Neural progenitor cell (in vitro differentiated cells): ENCODE data around the gene TPBG. TPM values are rescaled to one million over a fixed set of nuclear protein-coding genes. Genes with fewer than 3 reads are reported as not detected.
A peak's percentile ranks its signal among the peaks of the same experiment; 100 is the strongest.

Experiments
- DNase-seq: peaks from one replicate; pipeline ENCODE4 v3.0.0-alpha.2; 2016; ENCODE audit warnings: low spot score
- H2AFZ ChIP-seq: fragments of 200-600 bp; sonication (generic); replicated peaks from 2 replicates; pipeline ENCODE4 v1.6.1; 2016; ENCODE audit warnings: antibody characterized with exemption
- H3F3A ChIP-seq: fragments of 200-600 bp; sonication (generic); 2 replicates; pipeline ENCODE4 v1.6.1; 2016; ENCODE audit warnings: antibody characterized with exemption, low read depth
- H3K27ac ChIP-seq: fragments of 200-600 bp; sonication (generic); 2 replicates; pipeline ENCODE4 v1.5.1; 2016; ENCODE audit warnings: mild to moderate bottlenecking
- H3K27me3 ChIP-seq: fragments of 200-600 bp; sonication (generic); 2 replicates; pipeline ENCODE4 v1.6.1; 2016; ENCODE audit warnings: mild to moderate bottlenecking, moderate library complexity
- H3K36me3 ChIP-seq: fragments of 200-600 bp; sonication (generic); 2 replicates; pipeline ENCODE4 v1.5.1; 2016
- H3K4me1 ChIP-seq: fragments of 200-600 bp; sonication (generic); 2 replicates; pipeline ENCODE4 v1.6.1; 2016; ENCODE audit warnings: mixed run types
- H3K4me2 ChIP-seq: fragments of 200-600 bp; sonication (generic); 2 replicates; pipeline ENCODE4 v1.6.1; 2016
- H3K4me3 ChIP-seq: fragments of 200-600 bp; sonication (generic); 2 replicates; pipeline ENCODE4 v1.5.1; 2016
- H3K79me2 ChIP-seq: fragments of 200-600 bp; sonication (generic); 2 replicates; pipeline ENCODE4 v1.6.1; 2016; ENCODE audit warnings: low read depth
- H3K9ac ChIP-seq: fragments of 200-600 bp; sonication (generic); 2 replicates; pipeline ENCODE4 v1.6.1; 2016
- H3K9me3 ChIP-seq: fragments of 200-600 bp; sonication (generic); 2 replicates; pipeline ENCODE4 v1.5.1; 2016; ENCODE audit warnings: low read depth
- H4K20me1 ChIP-seq: fragments of 200-600 bp; sonication (generic); 2 replicates; pipeline ENCODE4 v1.6.1; 2016; ENCODE audit warnings: low read depth
- H3K27ac Mint-ChIP-seq: 3 replicates; pipeline ENCODE4 v1.8.0; 2021; ENCODE audit warnings: mixed read lengths
- H3K27me3 Mint-ChIP-seq: 2 replicates; pipeline ENCODE4 v1.8.0; 2022; ENCODE audit warnings: low read depth, mild to moderate bottlenecking, inconsistent platforms, moderate library complexity, mixed read lengths; ENCODE audit not compliant: insufficient read depth
- H3K36me3 Mint-ChIP-seq: 3 replicates; pipeline ENCODE4 v1.8.0; 2021; ENCODE audit warnings: mixed read lengths
- H3K4me1 Mint-ChIP-seq: 3 replicates; pipeline ENCODE4 v1.8.0; 2021; ENCODE audit warnings: mixed read lengths
- H3K4me3 Mint-ChIP-seq: 3 replicates; pipeline ENCODE4 v1.8.0; 2021; ENCODE audit warnings: mild to moderate bottlenecking, moderate library complexity, mixed read lengths
- H3K9me3 Mint-ChIP-seq: 3 replicates; pipeline ENCODE4 v1.8.0; 2020; ENCODE audit warnings: mixed read lengths
- CTCF ChIP-seq: fragments of 200-600 bp; sonication (generic); IDR thresholded peaks from 2 replicates; pipeline ENCODE4 v1.5.1; 2017; ENCODE audit warnings: antibody characterized with exemption, mild to moderate bottlenecking
- EZH2 ChIP-seq: fragments of 200-600 bp; sonication (generic); IDR thresholded peaks from 2 replicates; pipeline ENCODE4 v1.6.1; 2017; ENCODE audit warnings: antibody characterized with exemption, mild to moderate bottlenecking, moderate library complexity
- EZH2phosphoT487 ChIP-seq: fragments of 200-600 bp; sonication (generic); IDR thresholded peaks from 2 replicates; pipeline ENCODE4 v1.6.1; 2017; ENCODE audit warnings: antibody characterized with exemption
- total RNA-seq: library from RNA; depleted of rRNA; stranded (reverse); fragments of >200 nt; gene quantifications from 2 replicates; pipeline ENCODE4 v1.2.3, GENCODE V29; 2015; ENCODE audit warnings: low replicate concordance

The TPBG gene
- total RNA-seq, 1 donor from 2014 or later: 362 TPM

- Mint-ChIP-seq H3K4me1 (peaks cover 6% of the 10 kb centered on the region), H3K36me3 (no peaks in the 10 kb centered on the region), H3K27me3 (peaks cover 5% of the 10 kb centered on the region), H3K9me3 (no peaks in the 10 kb centered on the region), H3K27ac (no peak overlapping the region), H3K4me3 (no peak overlapping the region)
- no peak for DNase-seq
- H3K79me2 ChIP-seq: no peaks in the 10 kb centered on the region
- H3K4me1 ChIP-seq: peaks cover 6% of the 10 kb centered on the region
- no peak overlapping the region for H2AFZ ChIP-seq
- H3K27ac ChIP-seq: no peak overlapping the region
- no peak for TF ChIP-seq CTCF
- H3K36me3 ChIP-seq: no peaks in the 10 kb centered on the region
- no peaks in the 10 kb centered on the region for H3F3A ChIP-seq
- no peak overlapping the region for H3K4me3 ChIP-seq
- no peaks in the 10 kb centered on the region for H4K20me1 ChIP-seq
- H3K27me3 ChIP-seq: no peaks in the 10 kb centered on the region
- H3K4me2 ChIP-seq: no peak overlapping the region
- H3K9me3 ChIP-seq: no peaks in the 10 kb centered on the region
- no peak overlapping the region for H3K9ac ChIP-seq
These were observed 33.3 kb upstream of the TPBG start for GRCh38 chr6:82330171-82330804.

GRCh38 chr6:82331031-82331773 is 32.4 kb upstream of the TPBG start:
- H3K9ac ChIP-seq: no peak overlapping the region
- H3K27me3 ChIP-seq: no peaks in the 10 kb centered on the region
- no peak for TF ChIP-seq EZH2phosphoT487
- TF ChIP-seq CTCF: no peak
- no peak for TF ChIP-seq EZH2
- peak overlapping the region; percentile 96 for H2AFZ ChIP-seq
- DNase-seq: peak; percentile 37
- H4K20me1 ChIP-seq: no peaks in the 10 kb centered on the region
- no peak overlapping the region for H3K4me3 ChIP-seq
- Mint-ChIP-seq H3K27me3 (peaks cover 5% of the 10 kb centered on the region), H3K27ac (peak overlapping the region; percentile 29), H3K4me3 (no peak overlapping the region), H3K4me1 (peaks cover 6% of the 10 kb centered on the region), H3K9me3 (no peaks in the 10 kb centered on the region), H3K36me3 (no peaks in the 10 kb centered on the region)
- peaks cover 6% of the 10 kb centered on the region for H3K4me1 ChIP-seq
- H3K4me2 ChIP-seq: no peak overlapping the region
- H3K79me2 ChIP-seq: no peaks in the 10 kb centered on the region
- H3K36me3 ChIP-seq: no peaks in the 10 kb centered on the region
- H3K27ac ChIP-seq: no peak overlapping the region
- H3F3A ChIP-seq: no peaks in the 10 kb centered on the region
- H3K9me3 ChIP-seq: no peaks in the 10 kb centered on the region

- Histone ChIP-seq H2AFZ (no peak overlapping the region), H3K9me3 (no peaks in the 10 kb centered on the region), H3K36me3 (no peaks in the 10 kb centered on the region), H3K9ac (no peak overlapping the region), H3K4me2 (no peak overlapping the region), H4K20me1 (no peaks in the 10 kb centered on the region), H3K27me3 (no peaks in the 10 kb centered on the region), H3F3A (no peaks in the 10 kb centered on the region), H3K4me3 (no peak overlapping the region), H3K79me2 (no peaks in the 10 kb centered on the region), H3K4me1 (peaks cover 6% of the 10 kb centered on the region), H3K27ac (no peak overlapping the region)
- H3K27me3 Mint-ChIP-seq: peaks cover 8% of the 10 kb centered on the region
- no peak for TF ChIP-seq EZH2
- no peak for TF ChIP-seq CTCF
- TF ChIP-seq EZH2phosphoT487: no peak
- peaks cover 6% of the 10 kb centered on the region for H3K4me1 Mint-ChIP-seq
- H3K27ac Mint-ChIP-seq: no peak overlapping the region
- no peak for DNase-seq
- H3K4me3 Mint-ChIP-seq: no peak overlapping the region
- H3K9me3 Mint-ChIP-seq: no peaks in the 10 kb centered on the region
- H3K36me3 Mint-ChIP-seq: no peaks in the 10 kb centered on the region
These were observed 29.8 kb upstream of the TPBG start for GRCh38 chr6:82333781-82334180.
